Left lung (tissue), 10 donors: ENCODE results near the gene NRGN. TPM values are rescaled to one million over a fixed set of nuclear protein-coding genes. Genes with fewer than 3 reads are reported as not detected.

Experiments used
- ATAC-seq: fragments of 200-7000 bp; cut with Tn5 transposase; one replicate; pipeline ENCODE4 v1.9.1; 2020; ENCODE audit warnings: moderate library complexity
- DNase-seq, 4 donors: peaks; one replicate each; pipeline ENCODE4 v3.0.0-alpha.2; 2013 to 2020
- H3K27ac ChIP-seq, 2 donors: fragments of 200-600 bp; sonication (generic) in 1 of 2; one replicate each; pipeline versions ENCODE4 v1.5.0 to v1.8.0; 2020 to 2021
- H3K27me3 ChIP-seq, 2 donors: fragments of 200-600 bp; sonication (generic) in 1 of 2; one replicate each; pipeline versions ENCODE4 v1.5.0 to v1.8.0; 2020 to 2021
- H3K36me3 ChIP-seq, 2 donors: fragments of 200-600 bp; sonication (generic) in 1 of 2; one replicate each; pipeline versions ENCODE4 v1.5.0 to v1.8.0; 2020 to 2021
- H3K4me1 ChIP-seq, 2 donors: fragments of 200-600 bp; one replicate each; pipeline ENCODE4 v1.8.0; 2021
- H3K4me3 ChIP-seq, 2 donors: fragments of 200-600 bp; sonication (generic) in 1 of 2; one replicate each; pipeline versions ENCODE4 v1.5.0 to v1.8.0; 2020 to 2021; ENCODE audit warnings: mild to moderate bottlenecking in 1 of 2
- H3K9me3 ChIP-seq, 2 donors: fragments of 200-600 bp; sonication (generic) in 1 of 2; one replicate each; pipeline versions ENCODE4 v1.5.0 to v1.8.0; 2020 to 2021
- intact Hi-C, 2 donors: fragments of 100-400 bp; cut with DNase I; formaldehyde crosslinking; loops; one replicate each; pipeline versions ENCODE4 v1.11.2 to v1.14.2; 2022
- polyA plus RNA-seq, 6 donors: library from polyadenylated mRNA; unstranded; fragments of 120-200 nt; gene quantifications; one replicate each; pipeline ENCODE4 v1.2.1, GENCODE V29; 2013; ENCODE audit not compliant: insufficient read length in 6 of 6
- total RNA-seq, 2 donors: library from RNA; stranded (reverse); fragmentation: NEBNext Ultra II Directional; extraction: Animal tissue kit (Norgen Biotek cat#: 25700); gene quantifications; one replicate each; pipeline ENCODE4 v1.2.1, GENCODE V29; 2021
- TF ChIP-seq, protein P1 (sequence below), 2 donors: fragments of 200-600 bp; sonication (generic) in 1 of 2; IDR thresholded peaks; one replicate each; pipeline versions ENCODE4 v1.5.0 to v1.8.0; 2021; ENCODE audit warnings: antibody characterized with exemption in 2 of 2
- donor health status: DM: no; HTN: yes; CAD: no.
- donor health status: DM: no; HTN: no; CAD: no.

Gene NRGN
- total and polyA plus RNA-seq, 8 donors, result 16.5 to 62.1 (median 23.2) TPM

DNA sequence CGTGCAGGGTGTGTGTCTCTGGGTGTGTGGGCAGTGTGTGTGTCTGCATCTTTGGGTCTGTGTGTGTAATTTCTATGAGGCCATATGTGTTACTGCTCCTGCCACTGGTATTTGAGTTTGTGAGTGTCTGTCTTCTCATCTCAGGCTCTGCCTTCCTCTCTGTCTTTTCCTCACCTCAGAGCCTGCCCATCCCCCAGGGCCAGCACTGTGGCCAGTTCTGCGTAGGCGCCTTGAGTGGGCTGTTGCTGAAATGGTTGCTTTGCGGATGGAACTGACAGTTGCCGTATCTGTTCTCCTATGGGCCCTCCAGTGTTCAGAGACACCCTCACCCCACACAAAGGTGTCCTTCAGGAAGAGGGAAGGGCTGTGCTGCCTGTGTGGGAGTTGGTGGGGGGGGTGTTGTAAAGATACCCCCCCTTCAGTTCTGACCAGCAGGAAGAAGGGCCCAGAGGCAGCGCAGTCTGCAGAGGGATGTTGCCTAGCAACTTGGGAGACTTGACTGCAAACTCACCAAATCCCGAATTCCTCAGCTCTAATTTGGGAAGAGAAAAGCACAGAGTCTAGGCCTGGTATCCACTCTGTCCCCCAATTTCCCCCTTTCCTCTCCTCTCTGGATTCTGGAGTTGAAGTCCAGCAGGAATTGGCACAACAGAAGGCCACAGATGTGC, 2.0 kb upstream of the NRGN start:
- Histone ChIP-seq H3K27me3 (peaks cover 0 to 25% of the 10 kb centered on the region in 2 donors), H3K27ac (no peak overlapping the region), H3K9me3 (no peaks in the 10 kb centered on the region), H3K4me1 (peaks cover 0 to 43% of the 10 kb centered on the region in 2 donors), H3K36me3 (no peaks in the 10 kb centered on the region), H3K4me3 (no peak overlapping the region)
- intact Hi-C loops, result no loop called here
- DNase-seq (no peak), ATAC-seq (no peak)
- TF ChIP-seq, protein P1, sequence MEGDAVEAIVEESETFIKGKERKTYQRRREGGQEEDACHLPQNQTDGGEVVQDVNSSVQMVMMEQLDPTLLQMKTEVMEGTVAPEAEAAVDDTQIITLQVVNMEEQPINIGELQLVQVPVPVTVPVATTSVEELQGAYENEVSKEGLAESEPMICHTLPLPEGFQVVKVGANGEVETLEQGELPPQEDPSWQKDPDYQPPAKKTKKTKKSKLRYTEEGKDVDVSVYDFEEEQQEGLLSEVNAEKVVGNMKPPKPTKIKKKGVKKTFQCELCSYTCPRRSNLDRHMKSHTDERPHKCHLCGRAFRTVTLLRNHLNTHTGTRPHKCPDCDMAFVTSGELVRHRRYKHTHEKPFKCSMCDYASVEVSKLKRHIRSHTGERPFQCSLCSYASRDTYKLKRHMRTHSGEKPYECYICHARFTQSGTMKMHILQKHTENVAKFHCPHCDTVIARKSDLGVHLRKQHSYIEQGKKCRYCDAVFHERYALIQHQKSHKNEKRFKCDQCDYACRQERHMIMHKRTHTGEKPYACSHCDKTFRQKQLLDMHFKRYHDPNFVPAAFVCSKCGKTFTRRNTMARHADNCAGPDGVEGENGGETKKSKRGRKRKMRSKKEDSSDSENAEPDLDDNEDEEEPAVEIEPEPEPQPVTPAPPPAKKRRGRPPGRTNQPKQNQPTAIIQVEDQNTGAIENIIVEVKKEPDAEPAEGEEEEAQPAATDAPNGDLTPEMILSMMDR (IDR thresholded peaks at IDR 0.05), result no peak

DNA sequence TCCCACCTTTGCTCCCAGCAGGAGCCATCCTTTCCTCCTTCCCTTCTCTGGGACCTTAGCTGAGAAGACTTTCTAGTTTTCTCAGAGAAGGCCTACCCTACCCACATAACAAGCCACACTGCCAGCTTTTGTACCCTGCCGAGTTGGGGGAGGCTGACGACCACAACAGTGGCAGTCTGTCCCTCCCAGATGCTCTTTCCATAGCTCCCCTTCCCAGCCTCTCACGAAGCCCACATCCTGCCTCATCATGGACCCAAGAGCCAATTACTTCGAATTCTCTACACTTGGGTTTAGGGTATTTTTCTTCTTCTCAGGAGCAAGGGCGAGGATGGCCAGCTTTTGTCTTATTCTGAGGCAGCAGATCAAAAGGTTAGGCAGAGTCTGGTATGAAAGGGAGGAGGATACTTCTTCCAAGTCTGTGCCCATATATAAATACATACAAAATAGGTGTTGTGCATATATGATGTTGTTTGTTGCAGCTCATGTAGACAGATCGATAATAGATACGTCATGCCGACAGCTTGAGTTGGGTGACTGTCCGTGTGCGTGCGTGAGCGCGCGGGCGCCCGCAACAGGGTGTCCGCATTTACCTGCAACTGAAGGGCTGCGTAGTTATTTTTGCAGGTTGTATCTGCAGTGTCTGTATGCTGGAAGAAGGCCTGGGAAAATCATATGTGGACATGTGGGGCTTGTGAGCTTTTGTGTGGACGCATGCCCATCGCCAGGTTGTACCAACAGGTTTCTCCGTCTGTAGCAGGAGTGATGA, 846 bp upstream of the NRGN start:
- no peak overlapping the region for H3K27ac ChIP-seq
- no peaks in the 10 kb centered on the region for H3K36me3 ChIP-seq
- peaks cover 0 to 25% of the 10 kb centered on the region in 2 donors for H3K27me3 ChIP-seq
- H3K4me3 ChIP-seq, result peak overlapping the region; percentile 57 to 64
- H3K4me1 ChIP-seq, result peaks cover 0 to 41% of the 10 kb centered on the region in 2 donors
- no peak for DNase-seq
- TF ChIP-seq, protein P1 (IDR thresholded peaks at IDR 0.05), result no peak
- no peak for ATAC-seq
- intact Hi-C loops, result no loop called here
- no peaks in the 10 kb centered on the region for H3K9me3 ChIP-seq

DNA sequence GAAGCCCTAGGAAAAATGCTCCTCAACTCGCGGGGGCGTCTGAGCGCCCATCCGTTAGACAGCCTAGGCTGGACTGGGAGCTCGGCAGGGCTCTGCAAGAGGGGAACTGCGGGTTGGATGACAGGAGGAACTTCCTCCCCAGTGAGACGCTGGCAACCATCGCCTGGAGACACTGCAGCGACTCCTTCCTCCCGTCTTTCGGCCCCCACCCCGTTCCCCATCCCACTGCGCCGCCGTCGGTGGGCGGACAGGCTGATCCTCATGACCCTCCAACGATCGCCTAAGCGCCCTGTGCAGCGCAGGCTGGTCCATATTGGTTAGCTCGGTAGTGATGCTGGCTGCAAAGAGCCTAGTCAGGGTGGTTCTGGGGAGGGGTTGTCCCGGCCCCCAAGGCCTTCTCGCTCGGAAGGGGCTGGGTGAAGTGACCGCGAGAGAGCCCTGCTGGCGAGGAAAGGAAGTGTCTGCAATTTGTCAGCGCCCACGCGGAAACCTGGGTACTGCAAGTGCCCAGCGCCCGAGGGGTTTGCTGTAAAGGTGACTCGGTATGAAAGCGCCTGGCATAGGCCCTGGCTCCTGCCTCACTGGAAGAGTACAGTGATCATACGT, 638 bp downstream of the NRGN start:
- Histone ChIP-seq H3K4me3 (peak overlapping the region; percentile 57 to 64), H3K27ac (peak overlapping the region in 1 of 2 donors; percentile 59), H3K27me3 (peaks cover 0 to 31% of the 10 kb centered on the region in 2 donors), H3K4me1 (peaks cover 0 to 44% of the 10 kb centered on the region in 2 donors), H3K9me3 (no peaks in the 10 kb centered on the region), H3K36me3 (no peaks in the 10 kb centered on the region)
- ATAC-seq (peak; percentile 76), DNase-seq (peak in 1 of 4 donors; percentile 89)
- TF ChIP-seq, protein P1 (IDR thresholded peaks at IDR 0.05), result peak; percentile 55 to 75
- intact Hi-C loops, result no loop called here

DNA sequence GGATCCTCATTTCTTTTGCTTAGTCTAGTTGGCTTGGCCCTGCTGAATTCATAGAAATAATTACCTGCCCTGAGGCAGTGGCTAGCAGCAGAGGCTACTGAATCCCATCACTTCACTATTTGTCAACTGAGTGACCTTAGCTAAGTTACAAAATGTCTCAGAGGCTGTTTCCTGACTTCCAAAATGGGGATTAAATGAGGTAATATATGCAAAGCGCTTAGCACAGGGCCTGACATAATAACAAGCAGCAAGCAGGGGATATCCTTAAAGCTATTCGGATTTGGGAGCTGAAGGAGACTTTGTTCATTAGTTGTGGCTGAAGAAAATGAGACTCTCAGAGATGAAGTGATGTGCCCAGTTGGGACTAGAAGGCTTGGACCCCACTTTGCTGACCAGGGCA, 2.8 kb downstream of the NRGN start:
- Histone ChIP-seq H3K36me3 (no peaks in the 10 kb centered on the region), H3K4me1 (peaks cover 11 to 55% of the 10 kb centered on the region in 2 donors), H3K27ac (no peak overlapping the region), H3K4me3 (no peak overlapping the region), H3K27me3 (peaks cover 3 to 52% of the 10 kb centered on the region in 2 donors), H3K9me3 (no peaks in the 10 kb centered on the region)
- TF ChIP-seq, protein P1 (IDR thresholded peaks at IDR 0.05), result no peak
- DNase-seq, result no peak
- ATAC-seq, result no peak
- intact Hi-C loops, result no loop called here

GRCh38 chr11:124743050-124743449, 3.3 kb downstream of the NRGN start:
- intact Hi-C loops, result no loop called here
- DNase-seq (no peak), ATAC-seq (no peak)
- Histone ChIP-seq H3K36me3 (no peaks in the 10 kb centered on the region), H3K27ac (no peak overlapping the region), H3K27me3 (peaks cover 5 to 57% of the 10 kb centered on the region in 2 donors), H3K4me1 (peaks cover 14 to 60% of the 10 kb centered on the region in 2 donors), H3K4me3 (no peak overlapping the region), H3K9me3 (no peaks in the 10 kb centered on the region)
- TF ChIP-seq, protein P1 (IDR thresholded peaks at IDR 0.05), result no peak
